ENCODE measurements around the gene RFX8. TPM values are rescaled to one million over a fixed set of nuclear protein-coding genes. Genes with fewer than 3 reads are reported as not detected.

The RFX8 gene
- total and polyA plus RNA-seq, 9 of the 15 experiments (the other 6 are each of a cell fraction or from before 2014, with no cell fraction given): not detected

DNA sequence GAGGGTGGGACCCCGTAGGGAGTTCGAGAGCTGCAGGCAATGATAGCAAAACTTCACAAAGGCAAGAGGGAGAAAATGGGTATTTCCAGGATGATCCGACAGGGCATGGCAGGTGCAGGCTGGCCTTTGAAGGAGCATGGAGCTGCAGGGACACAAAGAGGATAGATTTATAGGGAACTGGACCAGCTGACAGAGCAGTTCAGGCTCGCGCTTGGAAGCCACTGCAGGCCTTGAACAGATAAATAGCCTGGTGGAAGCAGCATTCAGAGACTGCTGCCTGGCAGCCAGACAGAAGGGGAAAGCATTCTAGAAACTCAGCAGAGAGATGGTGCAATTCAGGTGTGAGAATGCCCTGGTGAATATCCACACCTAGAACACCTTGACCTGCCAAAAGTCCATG is 58.3 kb downstream of the RFX8 start (continued):
- TF ChIP-seq E2F8 (IDR thresholded peaks at IDR 0.05; ENCODE audit: low read depth, partially characterized antibody) (no peak), REST (IDR thresholded peaks at IDR 0.05; ENCODE audit: borderline replicate concordance) (no peak), REST (CRISPR knock-in tag; IDR thresholded peaks at IDR 0.05; ENCODE audit: low read depth) (no peak), HNRNPUL1 (IDR thresholded peaks at IDR 0.05; ENCODE audit: low read length) (no peak), ZNF143 (CRISPR knock-in tag; IDR thresholded peaks at IDR 0.05) (no peak)
- TF ChIP-seq, protein P1, sequence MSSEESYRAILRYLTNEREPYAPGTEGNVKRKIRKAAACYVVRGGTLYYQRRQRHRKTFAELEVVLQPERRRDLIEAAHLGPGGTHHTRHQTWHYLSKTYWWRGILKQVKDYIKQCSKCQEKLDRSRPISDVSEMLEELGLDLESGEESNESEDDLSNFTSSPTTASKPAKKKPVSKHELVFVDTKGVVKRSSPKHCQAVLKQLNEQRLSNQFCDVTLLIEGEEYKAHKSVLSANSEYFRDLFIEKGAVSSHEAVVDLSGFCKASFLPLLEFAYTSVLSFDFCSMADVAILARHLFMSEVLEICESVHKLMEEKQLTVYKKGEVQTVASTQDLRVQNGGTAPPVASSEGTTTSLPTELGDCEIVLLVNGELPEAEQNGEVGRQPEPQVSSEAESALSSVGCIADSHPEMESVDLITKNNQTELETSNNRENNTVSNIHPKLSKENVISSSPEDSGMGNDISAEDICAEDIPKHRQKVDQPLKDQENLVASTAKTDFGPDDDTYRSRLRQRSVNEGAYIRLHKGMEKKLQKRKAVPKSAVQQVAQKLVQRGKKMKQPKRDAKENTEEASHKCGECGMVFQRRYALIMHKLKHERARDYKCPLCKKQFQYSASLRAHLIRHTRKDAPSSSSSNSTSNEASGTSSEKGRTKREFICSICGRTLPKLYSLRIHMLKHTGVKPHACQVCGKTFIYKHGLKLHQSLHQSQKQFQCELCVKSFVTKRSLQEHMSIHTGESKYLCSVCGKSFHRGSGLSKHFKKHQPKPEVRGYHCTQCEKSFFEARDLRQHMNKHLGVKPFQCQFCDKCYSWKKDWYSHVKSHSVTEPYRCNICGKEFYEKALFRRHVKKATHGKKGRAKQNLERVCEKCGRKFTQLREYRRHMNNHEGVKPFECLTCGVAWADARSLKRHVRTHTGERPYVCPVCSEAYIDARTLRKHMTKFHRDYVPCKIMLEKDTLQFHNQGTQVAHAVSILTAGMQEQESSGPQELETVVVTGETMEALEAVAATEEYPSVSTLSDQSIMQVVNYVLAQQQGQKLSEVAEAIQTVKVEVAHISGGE (CRISPR knock-in tag; IDR thresholded peaks at IDR 0.05): no peak
- TF ChIP-seq, protein P2, sequence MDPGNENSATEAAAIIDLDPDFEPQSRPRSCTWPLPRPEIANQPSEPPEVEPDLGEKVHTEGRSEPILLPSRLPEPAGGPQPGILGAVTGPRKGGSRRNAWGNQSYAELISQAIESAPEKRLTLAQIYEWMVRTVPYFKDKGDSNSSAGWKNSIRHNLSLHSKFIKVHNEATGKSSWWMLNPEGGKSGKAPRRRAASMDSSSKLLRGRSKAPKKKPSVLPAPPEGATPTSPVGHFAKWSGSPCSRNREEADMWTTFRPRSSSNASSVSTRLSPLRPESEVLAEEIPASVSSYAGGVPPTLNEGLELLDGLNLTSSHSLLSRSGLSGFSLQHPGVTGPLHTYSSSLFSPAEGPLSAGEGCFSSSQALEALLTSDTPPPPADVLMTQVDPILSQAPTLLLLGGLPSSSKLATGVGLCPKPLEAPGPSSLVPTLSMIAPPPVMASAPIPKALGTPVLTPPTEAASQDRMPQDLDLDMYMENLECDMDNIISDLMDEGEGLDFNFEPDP (CRISPR knock-in tag; IDR thresholded peaks at IDR 0.05): no peak

All from K562 (cell line).